Occipital lobe (tissue), 2 donors: ENCODE measurements around the gene JMJD8. TPM values are rescaled to one million over a fixed set of nuclear protein-coding genes. Genes with fewer than 3 reads are reported as not detected.

Source experiments
- DNase-seq: peaks from one replicate; lab custom pipeline; 2025; lab: John Stamatoyannopoulos, UW
- total RNA-seq: library from RNA; depleted of rRNA; stranded (reverse); fragments of >200 nt; gene quantifications from one replicate; pipeline ENCODE4 v1.2.3, GENCODE V29; 2014

Gene JMJD8
- total RNA-seq, 1 donor from 2014 or later, result 14.3 TPM

GRCh38 chr16:709566-710499 lies 25.7 kb upstream of the JMJD8 start:
- DNase-seq, result peak; percentile 90

GRCh38 chr16:708959-709358 lies 24.8 kb upstream of the JMJD8 start:
- no peak for DNase-seq

GRCh38 chr16:708019-708418 lies 23.9 kb upstream of the JMJD8 start:
- no peak for DNase-seq

GRCh38 chr16:707062-707538 lies 23.0 kb upstream of the JMJD8 start:
- DNase-seq, result no peak

- DNase-seq, result no peak
Measured at GRCh38 chr16:706189-707061, 22.3 kb upstream of the JMJD8 start.

- DNase-seq, result peak; percentile 67
Measured at GRCh38 chr16:705431-706188, 21.5 kb upstream of the JMJD8 start, which contains the start of gene FBXL16. FBXL16 (minus strand) TSS chr16:705801; CDS start chr16:697405, 8,396 bp downstream.

GRCh38 chr16:704552-705380 lies 20.6 kb upstream of the JMJD8 start:
- no peak for DNase-seq

- DNase-seq, result no peak
Measured at GRCh38 chr16:704047-704446, 19.9 kb upstream of the JMJD8 start.

- no peak for DNase-seq
Measured at GRCh38 chr16:703406-703805, 19.3 kb upstream of the JMJD8 start.

GRCh38 chr16:702341-702740 lies 18.2 kb upstream of the JMJD8 start:
- no peak for DNase-seq

- no peak for DNase-seq
Measured at GRCh38 chr16:700684-701584, 16.8 kb upstream of the JMJD8 start.

GRCh38 chr16:698911-699671 lies 15.0 kb upstream of the JMJD8 start:
- DNase-seq, result no peak

- DNase-seq, result peak; percentile 43
Measured at GRCh38 chr16:695355-696089, 11.4 kb upstream of the JMJD8 start.

- no peak for DNase-seq
Measured at GRCh38 chr16:694863-695354, 10.8 kb upstream of the JMJD8 start.

- DNase-seq, result no peak
Measured at GRCh38 chr16:694187-694862, 10.2 kb upstream of the JMJD8 start.

- DNase-seq, result no peak
Measured at GRCh38 chr16:693766-694165, 9.6 kb upstream of the JMJD8 start.

- DNase-seq, result no peak
Measured at GRCh38 chr16:693364-693763, 9.2 kb upstream of the JMJD8 start.
